Stomach (tissue), 9 donors: ENCODE data around the gene ZNF747. TPM values are rescaled to one million over a fixed set of nuclear protein-coding genes. Genes with fewer than 3 reads are reported as not detected.
"Not testable (repeated sequence)": the region's sequence is repeated elsewhere in the genome, so short reads cannot be mapped to it uniquely, and the experiment has no call there.

Source experiments
- DNase-seq, 2 donors: peaks; one replicate each; pipeline versions ENCODE4 v3.0.0 to v3.0.0-alpha.2; 2013 to 2019
- H3K27ac ChIP-seq, 5 donors: fragments of 200-600 bp in 4 of 5; sonication (generic) in 4 of 5; one replicate each; pipeline ENCODE4 v1.5.1; 2013 to 2019; ENCODE audit warnings: mild to moderate bottlenecking in 1 of 5, moderate library complexity in 1 of 5
- H3K27me3 ChIP-seq, 3 donors: fragments of 200-600 bp; sonication (generic); one replicate each; pipeline ENCODE4 v1.5.1; 2017 to 2019; ENCODE audit warnings: mixed run types in 1 of 3
- H3K36me3 ChIP-seq, 4 donors: fragments of 200-600 bp; sonication (generic); 1 replicate in 3 of 4; 2 replicates in 1 of 4; pipeline ENCODE4 v1.5.1; 2016 to 2019
- H3K4me1 ChIP-seq, 4 donors: fragments of 200-600 bp; sonication (generic); one replicate each; pipeline ENCODE4 v1.5.1; 2016 to 2019
- H3K4me3 ChIP-seq, 4 donors: fragments of 200-600 bp; sonication (generic) in 3 of 4; one replicate each; pipeline ENCODE4 v1.5.1; 2016 to 2019; ENCODE audit warnings: mild to moderate bottlenecking in 1 of 4
- H3K9me3 ChIP-seq, 4 donors: fragments of 200-600 bp; sonication (generic); one replicate each; pipeline ENCODE4 v1.5.1; 2016 to 2019
- EP300 ChIP-seq: sonication (generic); formaldehyde crosslinking; IDR thresholded peaks from one replicate; pipeline ENCODE4 v1.6.1; 2017; ENCODE audit warnings: antibody characterized with exemption
- POLR2A ChIP-seq, 4 donors: fragments of 450-650 bp; IDR thresholded peaks; one replicate each; pipeline ENCODE4 v1.6.1; 2016; ENCODE audit warnings: antibody characterized with exemption in 4 of 4, control low read depth in 2 of 4, mild to moderate bottlenecking in 1 of 4, moderate library complexity in 1 of 4
- POLR2AphosphoS5 ChIP-seq, 3 donors: sonication (generic); formaldehyde crosslinking; IDR thresholded peaks; one replicate each; pipeline ENCODE4 v1.6.1; 2016; ENCODE audit warnings: antibody characterized with exemption in 3 of 3
- WGBS, 5 donors: extraction: QIAGEN DNeasy Blood & Tissue Kit in 3 of 5; methylation state at CpG; one replicate each; pipeline versions ENCODE4 v1.1.5 to v1.1.7; 2013 to 2018; 5-methylcytosine and 5-hydroxymethylcytosine counted together
- intact Hi-C: fragments of 100-400 bp; cut with DNase I; formaldehyde crosslinking; loops from one replicate; pipeline ENCODE4 v1.15.1; 2023; ENCODE audit warnings: low total_unique reads
- polyA plus RNA-seq, 3 donors: library from polyadenylated mRNA; stranded (reverse); fragments of 200-250 nt; gene quantifications; one replicate each; pipeline ENCODE4 v1.2.3, GENCODE V29; 2013
- total RNA-seq, 5 donors: library from RNA; depleted of rRNA; stranded (reverse); fragments of >200 nt; gene quantifications; one replicate each; pipeline versions ENCODE4 v1.1.0 to v1.2.3, GENCODE V29; 2014 to 2016
- TF ChIP-seq, protein P1 (sequence below), 7 experiments: fragments of 450-650 bp in 4 of 7; fragments of 200-600 bp in 3 of 7; sonication (generic) in 3 of 7; IDR thresholded peaks; one replicate each; pipeline ENCODE4 v1.5.1; 2016 to 2019; ENCODE audit warnings: antibody characterized with exemption in 7 of 7, control low read depth in 2 of 7, mild to moderate bottlenecking in 1 of 7
- donor health status: healthy with polysubstance abuse.
- donor health status: Bipolar disorder and iron deficiency.
- donor health status: healthy.

The ZNF747 gene
- total and polyA plus RNA-seq, 8 donors = 6.2 to 18.7 (median 10.8) TPM

DNA sequence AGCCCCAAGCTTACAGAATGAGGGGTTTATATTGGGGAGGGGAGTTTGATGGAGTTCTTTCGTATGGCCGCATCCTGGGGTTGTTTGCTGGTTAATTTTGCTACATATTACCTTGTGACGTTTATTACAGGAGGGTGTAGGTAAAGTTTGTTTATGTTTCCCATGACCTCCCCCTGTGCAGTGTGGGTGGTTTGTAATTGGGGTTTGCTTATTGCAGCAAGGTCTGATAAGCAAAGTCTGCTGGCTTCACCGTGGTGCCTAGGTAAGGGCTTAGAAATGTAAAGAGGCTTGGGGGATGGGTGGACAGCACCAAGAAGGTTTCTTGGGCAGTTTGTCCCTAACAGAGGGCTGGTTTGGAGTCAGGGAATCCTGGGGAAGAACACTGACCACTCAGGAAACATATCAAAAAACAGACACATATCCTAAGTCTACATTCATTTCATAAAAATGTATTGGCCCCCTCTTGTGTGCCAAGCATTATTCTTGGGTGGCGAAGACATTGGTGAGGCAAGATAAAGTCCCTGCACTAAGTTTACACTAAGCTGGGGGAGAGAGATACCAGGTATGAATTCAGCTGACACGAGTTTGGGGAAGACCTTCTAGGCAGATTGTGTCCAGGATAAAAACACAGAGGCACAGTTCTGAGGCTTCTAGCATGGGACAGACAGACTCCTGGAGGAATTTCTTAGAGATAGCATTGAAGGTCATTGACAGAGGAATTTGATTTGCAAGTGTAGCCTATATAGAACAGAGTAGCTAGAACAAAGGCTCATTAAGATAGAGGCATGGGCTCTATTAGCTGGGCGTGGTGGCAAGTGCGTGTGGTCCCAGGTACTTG is 14.0 kb upstream of the ZNF747 start:
- Histone ChIP-seq H3K27me3 (no peaks in the 10 kb centered on the region), H3K4me1 (peaks cover 5 to 47% (median 29%) of the 10 kb centered on the region in 4 donors), H3K36me3 (peaks cover 0 to 14% (median 10%) of the 10 kb centered on the region in 4 donors), H3K4me3 (no peak overlapping the region), H3K9me3 (no peaks in the 10 kb centered on the region), H3K27ac (peak overlapping the region; percentile 10 to 42 (median 39))
- TF ChIP-seq POLR2AphosphoS5 (IDR thresholded peaks at IDR 0.05) (no peak), POLR2A (IDR thresholded peaks at IDR 0.05) (no peak), EP300 (no peak)
- TF ChIP-seq, protein P1, sequence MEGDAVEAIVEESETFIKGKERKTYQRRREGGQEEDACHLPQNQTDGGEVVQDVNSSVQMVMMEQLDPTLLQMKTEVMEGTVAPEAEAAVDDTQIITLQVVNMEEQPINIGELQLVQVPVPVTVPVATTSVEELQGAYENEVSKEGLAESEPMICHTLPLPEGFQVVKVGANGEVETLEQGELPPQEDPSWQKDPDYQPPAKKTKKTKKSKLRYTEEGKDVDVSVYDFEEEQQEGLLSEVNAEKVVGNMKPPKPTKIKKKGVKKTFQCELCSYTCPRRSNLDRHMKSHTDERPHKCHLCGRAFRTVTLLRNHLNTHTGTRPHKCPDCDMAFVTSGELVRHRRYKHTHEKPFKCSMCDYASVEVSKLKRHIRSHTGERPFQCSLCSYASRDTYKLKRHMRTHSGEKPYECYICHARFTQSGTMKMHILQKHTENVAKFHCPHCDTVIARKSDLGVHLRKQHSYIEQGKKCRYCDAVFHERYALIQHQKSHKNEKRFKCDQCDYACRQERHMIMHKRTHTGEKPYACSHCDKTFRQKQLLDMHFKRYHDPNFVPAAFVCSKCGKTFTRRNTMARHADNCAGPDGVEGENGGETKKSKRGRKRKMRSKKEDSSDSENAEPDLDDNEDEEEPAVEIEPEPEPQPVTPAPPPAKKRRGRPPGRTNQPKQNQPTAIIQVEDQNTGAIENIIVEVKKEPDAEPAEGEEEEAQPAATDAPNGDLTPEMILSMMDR (IDR thresholded peaks at IDR 0.05) = no peak
- no peak for DNase-seq
- intact Hi-C loops = no loop called here
- WGBS, 5 donors = 32 to 53% (median 47%) methylated on average over 8 of the region's 8 CpGs

DNA sequence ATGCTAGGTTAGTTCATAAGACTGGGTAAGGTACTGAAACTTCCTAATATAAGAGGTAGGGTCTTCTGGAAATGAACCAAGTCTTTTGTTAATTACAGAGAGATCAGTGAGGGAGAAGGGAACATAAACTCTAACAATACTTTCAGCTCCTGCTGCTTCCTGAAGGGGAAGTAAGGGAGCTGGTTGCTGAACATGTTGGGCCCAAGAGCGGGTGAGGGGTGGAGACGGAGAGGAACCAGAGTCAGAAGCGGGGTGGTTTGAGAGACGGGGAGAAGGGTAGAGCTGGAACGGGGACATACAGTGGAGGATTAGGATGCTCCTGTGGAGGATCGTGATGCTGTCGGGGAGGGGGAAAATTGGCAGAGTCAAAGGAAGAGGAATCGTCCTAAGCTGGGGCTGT is 11.5 kb upstream of the ZNF747 start:
- H3K27me3 ChIP-seq = no peaks in the 10 kb centered on the region
- H3K4me1 ChIP-seq = peaks cover 5 to 45% (median 14%) of the 10 kb centered on the region in 4 donors
- intact Hi-C loops = no loop called here
- no peak for DNase-seq
- TF ChIP-seq EP300 (no peak), POLR2A (IDR thresholded peaks at IDR 0.05) (no peak), POLR2AphosphoS5 (IDR thresholded peaks at IDR 0.05) (no peak)
- TF ChIP-seq, protein P1 (IDR thresholded peaks at IDR 0.05) = no peak
- H3K27ac ChIP-seq = no peak overlapping the region
- no peaks in the 10 kb centered on the region for H3K9me3 ChIP-seq
- H3K4me3 ChIP-seq = no peak overlapping the region
- 80 to 88% (median 83%) methylated on average over 8 of the region's 8 CpGs for WGBS, 5 donors
- H3K36me3 ChIP-seq = no peaks in the 10 kb centered on the region

GRCh38 chr16:30543067-30543466 is 8.4 kb upstream of the ZNF747 start:
- intact Hi-C loops = no loop called here
- peak overlapping the region in 4 of 5 donors; percentile 1 to 83 (median 66) for H3K27ac ChIP-seq
- H3K36me3 ChIP-seq = no peaks in the 10 kb centered on the region
- TF ChIP-seq, protein P1 (IDR thresholded peaks at IDR 0.05) = no peak
- TF ChIP-seq POLR2A (IDR thresholded peaks at IDR 0.05) = no peak
- WGBS, 5 donors = 48 to 69% (median 65%) methylated on average over 5 of the region's 5 CpGs
- H3K9me3 ChIP-seq = no peaks in the 10 kb centered on the region
- H3K4me1 ChIP-seq = peaks cover 4 to 33% (median 9%) of the 10 kb centered on the region in 4 donors
- H3K4me3 ChIP-seq = no peak overlapping the region
- H3K27me3 ChIP-seq = no peaks in the 10 kb centered on the region
- DNase-seq = no peak

GRCh38 chr16:30541502-30542329 is 7.1 kb upstream of the ZNF747 start:
- intact Hi-C loops = no loop called here
- Histone ChIP-seq H3K9me3 (no peaks in the 10 kb centered on the region), H3K27me3 (no peaks in the 10 kb centered on the region), H3K36me3 (no peaks in the 10 kb centered on the region), H3K4me1 (peaks cover 4 to 33% (median 10%) of the 10 kb centered on the region in 4 donors), H3K4me3 (no peak overlapping the region), H3K27ac (peak overlapping the region; percentile 78 to 84 (median 81))
- peak; percentile 80 to 88 for DNase-seq
- 24 to 41% (median 31%) methylated on average over 10 of the region's 10 CpGs for WGBS, 5 donors
- TF ChIP-seq POLR2AphosphoS5 (IDR thresholded peaks at IDR 0.05) (peak in 2 of 3 donors; percentile 50 to 67), EP300 (no peak)

DNA sequence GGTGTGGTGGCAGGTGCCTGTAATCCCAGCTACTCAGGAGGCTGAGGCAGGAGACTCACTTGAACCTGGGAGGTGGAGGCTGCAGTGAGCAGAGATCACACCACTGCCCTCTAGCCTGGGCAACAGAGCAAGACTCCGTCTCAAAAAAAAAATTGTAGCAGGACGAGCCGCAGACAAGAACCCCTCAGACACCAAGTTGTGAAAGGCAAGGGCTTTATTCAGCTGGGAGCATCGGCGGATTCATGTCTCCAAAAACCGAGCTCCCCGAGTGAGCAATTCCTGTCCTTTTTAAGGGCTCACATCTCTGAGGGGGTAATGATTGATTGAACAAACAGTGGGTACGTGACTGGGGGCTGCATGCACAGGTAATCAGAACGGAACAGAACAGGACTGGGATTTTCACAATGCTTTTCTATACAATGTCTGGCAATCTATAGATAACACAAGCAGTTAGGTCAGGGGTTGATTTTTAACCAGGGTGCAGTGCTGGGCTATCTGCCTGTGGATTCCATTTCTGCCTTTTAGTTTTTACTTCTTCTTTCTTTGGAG is 6.3 kb upstream of the ZNF747 start:
- WGBS, 5 donors = 28 to 47% (median 33%) methylated on average over 9 of the region's 9 CpGs
- H3K36me3 ChIP-seq, intact Hi-C loops, H3K9me3 ChIP-seq, H3K4me3 ChIP-seq, H3K27me3 ChIP-seq: not testable (repeated sequence)
- peak in 1 of 2 donors; percentile 77 for DNase-seq
- Histone ChIP-seq H3K4me1 (peaks cover 5 to 37% (median 14%) of the 10 kb centered on the region in 4 donors), H3K27ac (peak overlapping the region; percentile 78 to 84 (median 81))

DNA sequence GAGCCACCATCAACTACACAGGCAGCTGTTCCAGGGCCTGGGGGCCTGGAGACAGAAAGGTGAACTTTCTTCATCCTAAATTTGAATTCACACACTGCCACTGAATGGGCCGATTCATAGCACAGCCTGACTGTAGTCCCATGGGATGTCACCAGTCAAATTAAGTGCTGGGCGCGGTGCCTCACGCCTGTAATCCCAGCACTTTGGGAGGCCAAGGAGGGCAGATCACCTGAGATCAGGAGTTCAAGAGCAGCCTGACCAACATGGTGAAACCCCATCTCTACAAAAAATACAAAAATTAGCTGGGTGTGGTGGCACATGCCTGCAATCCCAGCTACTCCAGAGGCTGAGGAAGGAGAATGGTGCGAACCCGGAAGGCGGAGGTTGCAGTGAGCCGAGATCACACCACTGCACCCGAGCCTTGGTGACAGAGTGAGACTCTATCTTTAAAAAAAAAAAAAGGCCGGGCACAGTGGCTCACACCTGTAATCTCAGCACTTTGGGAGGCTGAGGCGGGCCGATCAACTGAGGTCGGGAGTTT is 5.4 kb upstream of the ZNF747 start:
- H3K4me1 ChIP-seq = peaks cover 11 to 44% (median 24%) of the 10 kb centered on the region in 4 donors
- DNase-seq, H3K36me3 ChIP-seq, H3K9me3 ChIP-seq, H3K27me3 ChIP-seq, intact Hi-C loops, H3K4me3 ChIP-seq: not testable (repeated sequence)
- 53 to 83% (median 75%) methylated on average over 13 of the region's 13 CpGs for WGBS, 5 donors
- H3K27ac ChIP-seq = peak overlapping the region; percentile 78 to 84 (median 81)
